Measurements from ENCODE around the gene NYAP1.
"Not testable (repeated sequence)": the region's sequence is repeated elsewhere in the genome, so short reads cannot be mapped to it uniquely, and the experiment has no call there.

NYAP1 gene

DNA sequence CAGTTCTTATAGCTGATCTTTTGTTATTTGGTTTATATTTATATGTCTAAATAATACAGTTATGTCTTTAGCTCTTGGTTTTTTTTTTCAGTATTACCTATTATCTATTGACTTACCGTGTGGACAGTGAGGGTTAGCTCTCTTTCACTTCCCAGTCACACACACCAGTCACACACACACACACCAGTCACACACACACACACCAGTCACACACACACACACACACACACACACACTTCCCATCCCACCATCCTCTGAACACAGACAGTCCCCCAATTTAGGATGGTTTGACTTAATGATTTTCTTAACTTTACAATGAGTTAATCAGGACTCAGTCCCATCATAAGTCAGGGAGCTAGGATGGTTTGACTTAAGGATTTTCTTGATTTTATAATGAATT, 36.4 kb downstream of the NYAP1 start:
- Histone ChIP-seq H3K36me3 (ENCODE audit: insufficient read depth, low read length) (no peaks in the 10 kb centered on the region), H3K4me1 (ENCODE audit: insufficient read depth, low read length) (0 out of 2 replicates have a peak, but pooled peaks cover 6% of the 10 kb centered on the region), H3K9ac (ENCODE audit: low read depth, low read length) (no peak overlapping the region), H3K4me3 (ENCODE audit: low read depth in 1 of 2, low read length in 2 of 2) (no peak overlapping the region), H3K27ac (ENCODE audit: low read length) (no peak overlapping the region), H3K79me2 (ENCODE audit: insufficient read depth, low read length) (no peaks in the 10 kb centered on the region), H4K20me1 (ENCODE audit: insufficient read depth, low read length) (no peaks in the 10 kb centered on the region), H3K4me2 (ENCODE audit: insufficient read depth, low read length) (no peak overlapping the region), H3K9me3 (ENCODE audit: insufficient read depth, low read length, severe bottlenecking) (no peaks in the 10 kb centered on the region), H3K27me3 (ENCODE audit: insufficient read depth, low read length, poor library complexity) (peaks cover 2% of the 10 kb centered on the region), H2AFZ (ENCODE audit: low read depth, low read length) (no peak overlapping the region)
- TF ChIP-seq, protein P1, sequence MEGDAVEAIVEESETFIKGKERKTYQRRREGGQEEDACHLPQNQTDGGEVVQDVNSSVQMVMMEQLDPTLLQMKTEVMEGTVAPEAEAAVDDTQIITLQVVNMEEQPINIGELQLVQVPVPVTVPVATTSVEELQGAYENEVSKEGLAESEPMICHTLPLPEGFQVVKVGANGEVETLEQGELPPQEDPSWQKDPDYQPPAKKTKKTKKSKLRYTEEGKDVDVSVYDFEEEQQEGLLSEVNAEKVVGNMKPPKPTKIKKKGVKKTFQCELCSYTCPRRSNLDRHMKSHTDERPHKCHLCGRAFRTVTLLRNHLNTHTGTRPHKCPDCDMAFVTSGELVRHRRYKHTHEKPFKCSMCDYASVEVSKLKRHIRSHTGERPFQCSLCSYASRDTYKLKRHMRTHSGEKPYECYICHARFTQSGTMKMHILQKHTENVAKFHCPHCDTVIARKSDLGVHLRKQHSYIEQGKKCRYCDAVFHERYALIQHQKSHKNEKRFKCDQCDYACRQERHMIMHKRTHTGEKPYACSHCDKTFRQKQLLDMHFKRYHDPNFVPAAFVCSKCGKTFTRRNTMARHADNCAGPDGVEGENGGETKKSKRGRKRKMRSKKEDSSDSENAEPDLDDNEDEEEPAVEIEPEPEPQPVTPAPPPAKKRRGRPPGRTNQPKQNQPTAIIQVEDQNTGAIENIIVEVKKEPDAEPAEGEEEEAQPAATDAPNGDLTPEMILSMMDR (IDR thresholded peaks at IDR 0.05; ENCODE audit: borderline replicate concordance, extremely low read depth, low read length, poor library complexity, severe bottlenecking), result no peak
- TF ChIP-seq EZH2 (IDR thresholded peaks at IDR 0.05; ENCODE audit: borderline replicate concordance, low read depth, low read length, severe bottlenecking), result no peak
- ATAC-seq (ENCODE audit: insufficient read depth, low read depth), result no peak
- DNase-seq, result no peak

DNA sequence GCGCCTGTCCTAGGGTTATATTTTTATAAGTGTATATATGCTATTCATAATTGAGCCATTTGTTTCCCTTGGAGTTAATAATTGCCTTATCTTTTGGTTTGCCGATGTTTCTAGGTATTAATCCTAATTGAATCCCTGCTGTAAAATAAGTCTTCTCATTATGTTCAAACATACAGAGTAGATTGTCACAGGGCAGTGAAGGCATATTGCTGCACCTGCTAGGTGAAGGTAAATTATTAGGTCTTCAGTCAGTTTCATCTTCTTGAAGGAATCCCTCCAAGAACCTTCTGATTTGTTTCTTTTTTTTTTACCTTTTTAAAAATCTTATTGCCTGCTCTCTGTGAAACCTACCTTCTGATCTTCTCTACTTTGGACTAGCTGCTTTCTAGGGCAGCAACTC, 37.3 kb downstream of the NYAP1 start:
- Histone ChIP-seq H4K20me1 (ENCODE audit: insufficient read depth, low read length) (no peaks in the 10 kb centered on the region), H3K27ac (ENCODE audit: low read length) (no peak overlapping the region), H3K79me2 (ENCODE audit: insufficient read depth, low read length) (no peaks in the 10 kb centered on the region), H3K9me3 (ENCODE audit: insufficient read depth, low read length, severe bottlenecking) (no peaks in the 10 kb centered on the region), H3K27me3 (ENCODE audit: insufficient read depth, low read length, poor library complexity) (no peaks in the 10 kb centered on the region), H3K9ac (ENCODE audit: low read depth, low read length) (no peak overlapping the region), H3K4me2 (ENCODE audit: insufficient read depth, low read length) (no peak overlapping the region), H2AFZ (ENCODE audit: low read depth, low read length) (no peak overlapping the region), H3K4me3 (ENCODE audit: low read depth in 1 of 2, low read length in 2 of 2) (no peak overlapping the region), H3K4me1 (ENCODE audit: insufficient read depth, low read length) (0 out of 2 replicates have a peak, but pooled peaks cover 5% of the 10 kb centered on the region), H3K36me3 (ENCODE audit: insufficient read depth, low read length) (no peaks in the 10 kb centered on the region)
- DNase-seq (no peak), ATAC-seq (ENCODE audit: insufficient read depth, low read depth) (no peak)
- no peak for TF ChIP-seq EZH2 (IDR thresholded peaks at IDR 0.05; ENCODE audit: borderline replicate concordance, low read depth, low read length, severe bottlenecking)
- TF ChIP-seq, protein P1 (IDR thresholded peaks at IDR 0.05; ENCODE audit: borderline replicate concordance, extremely low read depth, low read length, poor library complexity, severe bottlenecking), result no peak

DNA sequence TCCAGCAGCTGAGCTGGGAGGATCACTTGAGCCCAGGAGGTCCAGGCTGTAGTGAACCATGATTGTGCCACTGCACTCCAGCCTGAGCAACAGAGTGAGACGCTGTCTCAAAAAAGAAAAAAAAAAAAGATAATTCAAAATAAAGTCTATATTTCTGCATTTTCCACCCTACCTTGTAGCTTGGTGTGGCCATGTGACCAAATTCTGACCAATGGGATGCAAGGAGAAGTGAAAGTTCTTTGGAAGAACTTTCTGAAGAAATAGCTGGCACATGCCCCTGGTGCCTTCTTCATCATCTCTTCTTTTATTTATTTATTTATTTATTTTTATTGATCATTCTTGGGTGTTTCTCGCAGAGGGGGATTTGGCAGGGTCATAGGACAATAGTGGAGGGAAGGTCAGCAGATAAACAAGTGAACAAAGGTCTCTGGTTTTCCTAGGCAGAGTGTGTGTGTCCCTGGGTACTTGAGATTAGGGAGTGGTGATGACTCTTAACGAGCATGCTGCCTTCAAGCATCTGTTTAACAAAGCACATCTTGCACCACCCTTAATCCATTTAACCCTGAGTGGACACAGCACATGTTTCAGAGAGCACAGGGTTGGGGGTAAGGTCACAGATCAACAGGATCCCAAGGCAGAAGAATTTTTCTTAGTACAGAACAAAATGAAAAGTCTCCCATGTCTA, 38.3 kb downstream of the NYAP1 start:
- H2AFZ ChIP-seq (ENCODE audit: low read depth, low read length); H3K4me2 ChIP-seq (ENCODE audit: insufficient read depth, low read length); H3K27me3 ChIP-seq (ENCODE audit: insufficient read depth, low read length, poor library complexity); H3K27ac ChIP-seq (ENCODE audit: low read length); DNase-seq; ATAC-seq (ENCODE audit: insufficient read depth, low read depth); H3K4me3 ChIP-seq (ENCODE audit: low read depth in 1 of 2, low read length in 2 of 2); H4K20me1 ChIP-seq (ENCODE audit: insufficient read depth, low read length); H3K79me2 ChIP-seq (ENCODE audit: insufficient read depth, low read length); H3K9ac ChIP-seq (ENCODE audit: low read depth, low read length); H3K4me1 ChIP-seq (ENCODE audit: insufficient read depth, low read length); H3K36me3 ChIP-seq (ENCODE audit: insufficient read depth, low read length); H3K9me3 ChIP-seq (ENCODE audit: insufficient read depth, low read length, severe bottlenecking): not testable (repeated sequence)

DNA sequence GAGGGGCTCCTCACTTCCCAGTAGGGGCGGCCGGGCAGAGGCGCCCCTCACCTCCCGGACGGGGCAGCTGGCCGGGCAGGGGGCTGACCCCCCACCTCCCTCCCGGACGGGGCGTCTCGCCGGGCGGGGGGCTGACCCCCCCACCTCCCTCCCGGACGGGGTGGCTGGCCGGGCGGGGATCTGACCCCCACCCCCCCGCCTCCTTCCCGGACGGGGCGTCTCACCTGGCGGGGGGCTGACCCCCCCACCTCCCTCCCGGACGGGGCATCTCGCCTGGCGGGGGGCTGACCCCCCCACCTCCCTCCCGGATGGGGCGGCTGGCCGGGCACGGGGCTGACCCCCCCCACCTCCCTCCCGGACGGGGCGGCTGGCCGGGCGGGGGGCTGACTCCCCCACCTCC, 39.5 kb downstream of the NYAP1 start:
- not testable (repeated sequence) for H3K27me3 ChIP-seq (ENCODE audit: insufficient read depth, low read length, poor library complexity); H4K20me1 ChIP-seq (ENCODE audit: insufficient read depth, low read length); H3K4me2 ChIP-seq (ENCODE audit: insufficient read depth, low read length); H3K36me3 ChIP-seq (ENCODE audit: insufficient read depth, low read length); H3K27ac ChIP-seq (ENCODE audit: low read length); H3K9me3 ChIP-seq (ENCODE audit: insufficient read depth, low read length, severe bottlenecking); H3K4me1 ChIP-seq (ENCODE audit: insufficient read depth, low read length); H3K79me2 ChIP-seq (ENCODE audit: insufficient read depth, low read length); H2AFZ ChIP-seq (ENCODE audit: low read depth, low read length); DNase-seq; H3K4me3 ChIP-seq (ENCODE audit: low read depth in 1 of 2, low read length in 2 of 2); ATAC-seq (ENCODE audit: insufficient read depth, low read depth); H3K9ac ChIP-seq (ENCODE audit: low read depth, low read length)

DNA sequence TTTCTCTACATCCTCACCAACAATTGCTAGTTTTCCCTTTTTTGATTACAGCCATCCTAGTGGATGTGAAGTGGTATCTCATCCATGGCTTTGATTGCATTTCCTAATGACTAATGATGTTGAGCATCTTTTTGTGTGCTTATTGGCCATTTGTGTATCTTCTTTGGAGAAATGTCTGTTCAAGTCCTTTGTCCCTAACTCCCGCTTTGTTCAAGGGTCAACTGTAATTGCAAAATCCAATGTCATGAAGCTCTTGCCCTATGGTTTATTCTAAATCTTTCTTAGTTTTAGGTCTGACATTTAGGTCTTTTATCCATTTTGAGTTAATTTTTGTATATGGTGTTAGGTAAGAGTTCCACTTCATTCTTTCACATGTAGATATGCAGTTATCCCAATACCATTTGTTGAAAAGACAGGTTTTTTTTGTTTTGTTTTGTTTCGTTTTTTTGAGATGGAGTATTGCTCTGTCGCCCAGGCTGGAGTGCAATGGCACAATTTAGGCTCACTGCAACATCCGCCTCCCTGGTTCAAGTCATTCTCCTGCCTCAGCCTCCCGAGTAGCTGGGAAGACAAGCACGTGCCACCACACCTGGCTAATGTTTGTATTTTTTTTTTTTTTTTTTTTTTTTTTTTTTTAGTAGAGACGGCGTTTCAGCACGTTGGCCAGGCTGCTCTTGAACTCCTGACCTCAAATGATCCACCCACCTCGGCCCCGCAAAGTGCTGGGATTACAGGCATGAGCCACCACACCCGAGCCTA, 44.6 kb downstream of the NYAP1 start:
- H3K36me3 ChIP-seq (ENCODE audit: insufficient read depth, low read length); H3K79me2 ChIP-seq (ENCODE audit: insufficient read depth, low read length); H3K4me1 ChIP-seq (ENCODE audit: insufficient read depth, low read length); H2AFZ ChIP-seq (ENCODE audit: low read depth, low read length); H3K9me3 ChIP-seq (ENCODE audit: insufficient read depth, low read length, severe bottlenecking); H3K27ac ChIP-seq (ENCODE audit: low read length); H3K4me3 ChIP-seq (ENCODE audit: low read depth in 1 of 2, low read length in 2 of 2); DNase-seq; H3K27me3 ChIP-seq (ENCODE audit: insufficient read depth, low read length, poor library complexity); H3K4me2 ChIP-seq (ENCODE audit: insufficient read depth, low read length); ATAC-seq (ENCODE audit: insufficient read depth, low read depth); H3K9ac ChIP-seq (ENCODE audit: low read depth, low read length); H4K20me1 ChIP-seq (ENCODE audit: insufficient read depth, low read length): not testable (repeated sequence)
